Measurements from ENCODE around the gene HDAC4.

HDAC4 gene

GRCh38 chr2:239246723-239247122 lies 154.1 kb downstream of the HDAC4 start:
- DNase-seq: no peak

- DNase-seq: no peak
These were observed 154.7 kb downstream of the HDAC4 start for GRCh38 chr2:239245872-239246721.

GRCh38 chr2:239245107-239245506 lies 155.7 kb downstream of the HDAC4 start:
- DNase-seq: no peak

- DNase-seq: no peak
These were observed 156.2 kb downstream of the HDAC4 start for GRCh38 chr2:239244625-239245024.

GRCh38 chr2:239241431-239241960 lies 159.3 kb downstream of the HDAC4 start:
- DNase-seq: no peak

GRCh38 chr2:239240414-239240881 lies 160.4 kb downstream of the HDAC4 start:
- peak; percentile 42 for DNase-seq

- DNase-seq: peak; percentile 38
These were observed 161.0 kb downstream of the HDAC4 start for GRCh38 chr2:239239607-239240413.

- no peak for DNase-seq
These were observed 161.8 kb downstream of the HDAC4 start for GRCh38 chr2:239238839-239239606.

GRCh38 chr2:239238381-239238780 lies 162.4 kb downstream of the HDAC4 start:
- DNase-seq: no peak

GRCh38 chr2:239236808-239237205 lies 164.0 kb downstream of the HDAC4 start:
- no peak for DNase-seq

- no peak for DNase-seq
These were observed 164.6 kb downstream of the HDAC4 start for GRCh38 chr2:239236043-239236807.

GRCh38 chr2:239235311-239235710 lies 165.5 kb downstream of the HDAC4 start:
- no peak for DNase-seq

GRCh38 chr2:239234191-239235175 lies 166.3 kb downstream of the HDAC4 start:
- no peak for DNase-seq

- DNase-seq: no peak
These were observed 167.2 kb downstream of the HDAC4 start for GRCh38 chr2:239233576-239233975.

- peak; percentile 56 for DNase-seq
These were observed 168.6 kb downstream of the HDAC4 start for GRCh38 chr2:239232195-239232578.

- peak; percentile 60 for DNase-seq
These were observed 169.3 kb downstream of the HDAC4 start for GRCh38 chr2:239231231-239232194.

GRCh38 chr2:239230318-239231052 lies 170.3 kb downstream of the HDAC4 start:
- peak; percentile 59 for DNase-seq

GRCh38 chr2:239229545-239230279 lies 171.1 kb downstream of the HDAC4 start:
- DNase-seq: peak; percentile 51
